TTC549 (cell line): ENCODE data around the gene CPED1.
"Not testable (repeated sequence)": the region's sequence is repeated elsewhere in the genome, so short reads cannot be mapped to it uniquely, and the experiment has no call there.

Source experiments
- FAIRE-seq: peaks from 2 replicates; lab custom pipeline; 2012; peaks lifted over from hg19 to GRCh38; lab: Jason Lieb, UNC

The CPED1 gene

GRCh38 chr7:121153995-121154394, 165.5 kb downstream of the CPED1 start:
- FAIRE-seq = no peak

- FAIRE-seq = no peak
Observed at GRCh38 chr7:121156825-121157224, 168.3 kb downstream of the CPED1 start.

GRCh38 chr7:121157341-121157751, 168.8 kb downstream of the CPED1 start:
- no peak for FAIRE-seq

- FAIRE-seq = no peak
Observed at GRCh38 chr7:121157885-121158590, 169.5 kb downstream of the CPED1 start.

- FAIRE-seq = no peak
Observed at GRCh38 chr7:121158665-121159064, 170.2 kb downstream of the CPED1 start.

- no peak for FAIRE-seq
Observed at GRCh38 chr7:121159553-121159952, 171.0 kb downstream of the CPED1 start.

- no peak for FAIRE-seq
Observed at GRCh38 chr7:121160150-121161008, 171.9 kb downstream of the CPED1 start.

GRCh38 chr7:121163699-121164098, 175.2 kb downstream of the CPED1 start:
- FAIRE-seq = no peak

- no peak for FAIRE-seq
Observed at GRCh38 chr7:121164247-121164646, 175.7 kb downstream of the CPED1 start.

- FAIRE-seq = no peak
Observed at GRCh38 chr7:121166916-121167315, 178.4 kb downstream of the CPED1 start.

GRCh38 chr7:121167971-121168370, 179.5 kb downstream of the CPED1 start:
- FAIRE-seq = no peak

GRCh38 chr7:121169469-121169868, 181.0 kb downstream of the CPED1 start:
- no peak for FAIRE-seq

- FAIRE-seq = no peak
Observed at GRCh38 chr7:121172484-121172883, 184.0 kb downstream of the CPED1 start.

GRCh38 chr7:121175826-121176225, 187.3 kb downstream of the CPED1 start:
- FAIRE-seq = no peak

- no peak for FAIRE-seq
Observed at GRCh38 chr7:121178452-121178851, 189.9 kb downstream of the CPED1 start.

- FAIRE-seq = no peak
Observed at GRCh38 chr7:121178869-121179497, 190.5 kb downstream of the CPED1 start.

GRCh38 chr7:121180436-121181063, 192.0 kb downstream of the CPED1 start:
- no peak for FAIRE-seq

GRCh38 chr7:121181357-121181756, 192.8 kb downstream of the CPED1 start:
- no peak for FAIRE-seq

GRCh38 chr7:121182281-121182680, 193.8 kb downstream of the CPED1 start:
- no peak for FAIRE-seq

GRCh38 chr7:121182902-121183301, 194.4 kb downstream of the CPED1 start:
- no peak for FAIRE-seq

GRCh38 chr7:121183883-121184282, 195.4 kb downstream of the CPED1 start:
- FAIRE-seq = not testable (repeated sequence)

GRCh38 chr7:121186746-121187145, 198.2 kb downstream of the CPED1 start:
- no peak for FAIRE-seq

GRCh38 chr7:121187222-121187621, 198.7 kb downstream of the CPED1 start:
- FAIRE-seq = no peak
